Measurements from ENCODE around the gene CCDC122.
"Not testable (repeated sequence)": the region's sequence is repeated elsewhere in the genome, so short reads cannot be mapped to it uniquely, and the experiment has no call there.

The CCDC122 gene

DNA sequence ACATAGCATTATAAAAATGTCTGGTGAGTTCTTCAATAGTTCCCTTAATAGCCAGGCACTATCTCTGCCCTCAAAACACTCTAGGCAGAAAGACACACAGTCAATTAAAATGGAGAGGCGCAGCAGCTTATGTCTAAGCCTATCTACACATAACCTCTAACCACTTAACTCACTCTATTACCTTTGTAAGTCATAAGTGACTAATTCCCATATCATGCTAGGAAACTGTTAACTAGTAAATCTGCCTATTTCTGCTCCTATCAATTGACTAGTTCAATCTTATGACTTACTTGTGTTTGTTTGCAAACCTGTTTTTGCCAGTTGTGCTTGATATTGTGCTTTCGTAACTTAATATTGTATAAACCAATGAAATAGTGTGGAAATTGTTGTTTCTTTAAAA, 3.2 kb downstream of the CCDC122 start:
- DNase-seq (ENCODE audit: low spot score): peak; percentile 22

DNA sequence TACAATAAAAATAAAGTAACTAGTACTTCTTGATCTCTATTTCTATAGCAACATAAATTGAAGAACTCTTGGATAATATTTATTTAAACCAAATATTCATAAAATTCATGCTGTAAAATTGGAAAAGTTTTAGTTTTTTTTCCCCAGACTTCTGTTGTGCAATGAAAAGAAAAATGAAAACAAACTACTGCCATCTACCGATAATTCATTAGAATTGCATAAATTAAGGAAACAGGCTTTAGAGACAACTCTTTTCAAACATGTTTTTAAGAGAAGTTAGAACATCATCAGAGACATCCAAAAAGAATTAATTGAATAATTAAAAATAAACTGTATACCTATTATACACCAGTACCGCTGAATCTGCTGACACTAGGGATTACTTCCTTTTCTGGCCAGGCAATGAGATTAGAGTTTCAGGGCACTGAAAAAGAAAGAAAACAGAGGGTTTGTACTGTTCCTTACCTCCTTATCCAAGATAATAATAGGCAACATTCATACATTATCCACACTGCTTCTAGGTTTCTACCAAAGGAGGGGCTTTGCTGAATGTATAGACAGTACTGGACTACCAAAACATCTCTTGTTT, 4.9 kb downstream of the CCDC122 start:
- peak; percentile 71 for DNase-seq (ENCODE audit: low spot score)

DNA sequence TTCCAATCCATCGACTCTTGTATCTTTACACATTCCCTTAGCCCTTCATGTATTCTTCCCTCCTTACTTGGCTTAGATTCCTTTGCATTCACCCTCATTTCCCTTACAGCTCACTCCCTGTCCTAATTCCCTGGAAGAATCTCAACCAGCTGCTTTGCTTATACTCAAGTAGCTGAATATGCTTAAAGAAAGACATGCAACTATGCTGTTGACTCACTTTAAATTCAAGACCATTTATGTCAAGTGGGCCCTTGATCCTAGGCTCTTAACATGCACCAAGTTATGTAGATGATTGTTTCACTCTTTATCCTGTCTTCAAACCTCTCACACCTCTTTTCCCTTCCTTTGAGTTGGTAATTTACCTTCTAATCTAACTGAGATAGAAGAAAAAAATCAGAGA, 7.4 kb downstream of the CCDC122 start:
- DNase-seq (ENCODE audit: low spot score): no peak

DNA sequence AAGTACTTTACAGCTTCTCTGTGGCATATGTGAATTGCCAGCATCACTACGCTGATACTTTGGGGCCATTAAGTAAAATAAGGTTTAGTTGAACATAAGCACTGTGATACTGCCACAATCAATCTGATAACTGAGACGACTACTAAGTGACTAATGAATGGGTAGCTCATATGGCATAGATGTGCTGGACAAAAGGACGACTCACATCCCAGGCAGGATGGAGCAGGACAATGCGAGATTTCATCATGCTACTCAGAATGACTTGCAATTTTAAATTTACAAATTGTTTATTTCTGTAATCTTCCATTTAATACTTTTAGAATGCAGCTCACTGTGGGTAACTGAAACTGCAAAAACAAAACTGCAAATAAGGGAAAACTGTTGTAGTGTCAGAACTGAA, 13.6 kb downstream of the CCDC122 start:
- peak; percentile 84 for DNase-seq (ENCODE audit: low spot score)

DNA sequence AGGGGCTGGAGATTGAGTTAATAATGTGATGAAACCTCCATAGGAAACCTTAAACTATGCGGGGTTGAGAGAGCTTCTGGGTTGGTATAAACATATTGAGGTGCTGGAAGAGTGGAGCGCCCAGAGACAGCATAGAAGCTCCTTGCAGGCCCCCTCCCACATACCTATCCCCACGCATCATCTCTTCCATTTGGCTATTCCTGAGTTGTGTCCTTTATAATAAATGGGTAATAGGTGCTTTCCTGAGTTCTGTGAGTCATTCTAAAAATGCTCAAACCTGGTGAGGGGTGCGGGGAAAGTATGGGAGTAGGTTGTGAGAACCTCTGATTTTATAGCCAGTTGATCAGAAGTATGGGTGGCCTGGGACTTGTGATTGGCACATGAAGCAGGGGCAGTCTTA, 14.6 kb downstream of the CCDC122 start:
- no peak for DNase-seq (ENCODE audit: low spot score)

DNA sequence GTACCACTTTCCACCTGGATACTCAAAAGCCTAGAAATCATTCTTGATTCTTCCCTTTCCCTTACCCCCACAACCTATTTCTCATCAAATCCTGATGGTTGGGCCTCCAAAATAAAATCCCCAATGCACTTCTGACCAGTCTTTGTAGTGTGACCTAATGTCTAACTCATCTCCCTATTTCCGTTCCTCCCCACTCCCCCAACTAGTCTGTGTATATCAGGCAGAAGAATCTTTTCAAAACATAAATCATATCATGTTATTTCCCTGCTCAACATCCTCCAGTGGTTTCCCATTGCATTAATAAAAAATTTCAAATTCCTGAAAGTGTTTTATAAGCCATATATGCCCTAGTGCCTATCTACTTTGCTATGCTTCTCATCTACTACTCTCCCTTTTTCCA, 17.7 kb downstream of the CCDC122 start:
- no peak for DNase-seq (ENCODE audit: low spot score)

DNA sequence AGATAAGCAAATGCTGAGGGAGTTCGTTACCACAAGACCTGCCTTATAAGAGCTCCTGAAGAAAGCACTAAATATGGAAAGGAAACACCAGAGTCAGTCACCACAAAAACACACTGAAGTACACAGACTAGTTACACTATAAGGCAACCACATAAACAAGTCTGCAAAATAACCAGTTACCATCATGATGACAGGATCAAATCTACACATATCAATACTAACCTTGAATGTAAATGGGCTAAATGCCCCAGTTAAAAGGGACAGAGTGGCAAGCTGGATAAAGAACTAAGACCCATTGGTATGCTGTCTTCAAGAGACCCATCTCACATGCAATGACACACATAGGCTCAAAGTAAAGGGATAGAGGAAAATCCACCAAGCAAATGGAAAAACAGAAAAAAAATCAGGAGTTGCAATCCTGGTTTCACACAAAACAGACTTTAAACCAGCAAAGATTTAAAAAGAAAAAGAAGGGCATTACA, 26.6 kb downstream of the CCDC122 start:
- no peak for DNase-seq (ENCODE audit: low spot score)

DNA sequence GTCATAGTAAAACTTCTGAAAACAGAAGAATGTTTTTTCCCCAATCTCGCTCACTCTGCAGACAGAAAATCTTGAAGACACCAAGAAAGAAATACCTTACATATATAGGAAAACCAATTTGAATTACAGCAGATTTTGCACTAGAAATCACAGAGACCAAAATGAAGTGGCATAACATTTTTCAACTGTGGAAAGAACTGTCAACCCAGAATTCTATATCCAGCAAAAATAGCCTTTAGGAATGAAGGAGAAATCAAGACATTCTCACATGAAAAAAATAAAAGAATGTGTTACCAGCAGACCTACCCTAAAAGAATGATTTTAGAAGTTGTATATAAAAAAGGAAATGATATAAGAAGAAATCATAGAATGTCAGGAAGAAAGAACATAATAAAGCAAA, 28.7 kb downstream of the CCDC122 start:
- DNase-seq (ENCODE audit: low spot score): no peak

DNA sequence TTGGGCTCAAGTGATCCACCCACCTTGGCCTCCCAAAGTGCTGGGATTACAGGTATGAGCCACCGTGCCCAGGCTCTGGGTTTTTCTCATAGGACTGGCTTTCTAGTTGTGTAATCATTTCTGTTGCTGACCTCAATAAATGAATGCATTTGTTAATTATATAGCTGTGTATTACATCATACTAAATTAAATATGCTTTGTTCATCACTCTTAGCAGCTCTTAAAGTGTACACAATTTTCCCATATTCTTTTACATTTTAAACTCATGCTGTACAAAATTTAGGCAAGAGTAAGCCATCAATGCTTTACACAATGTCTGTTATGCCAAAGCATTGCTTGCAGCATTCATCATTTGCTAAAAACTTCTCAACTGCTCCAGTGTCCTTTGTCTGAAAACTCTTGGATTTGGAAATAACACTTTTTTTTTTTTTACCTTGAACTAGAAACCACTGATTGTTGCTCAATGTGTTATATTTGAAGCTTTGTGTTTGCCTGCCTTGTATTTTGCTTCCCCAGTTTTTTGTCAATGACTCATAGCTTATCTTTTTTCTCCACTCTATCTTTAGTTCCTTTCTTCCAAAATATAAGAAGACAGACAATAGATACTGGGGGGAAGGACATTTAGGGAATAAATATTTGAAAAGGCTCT, 31.4 kb downstream of the CCDC122 start:
- no peak for DNase-seq (ENCODE audit: low spot score)

DNA sequence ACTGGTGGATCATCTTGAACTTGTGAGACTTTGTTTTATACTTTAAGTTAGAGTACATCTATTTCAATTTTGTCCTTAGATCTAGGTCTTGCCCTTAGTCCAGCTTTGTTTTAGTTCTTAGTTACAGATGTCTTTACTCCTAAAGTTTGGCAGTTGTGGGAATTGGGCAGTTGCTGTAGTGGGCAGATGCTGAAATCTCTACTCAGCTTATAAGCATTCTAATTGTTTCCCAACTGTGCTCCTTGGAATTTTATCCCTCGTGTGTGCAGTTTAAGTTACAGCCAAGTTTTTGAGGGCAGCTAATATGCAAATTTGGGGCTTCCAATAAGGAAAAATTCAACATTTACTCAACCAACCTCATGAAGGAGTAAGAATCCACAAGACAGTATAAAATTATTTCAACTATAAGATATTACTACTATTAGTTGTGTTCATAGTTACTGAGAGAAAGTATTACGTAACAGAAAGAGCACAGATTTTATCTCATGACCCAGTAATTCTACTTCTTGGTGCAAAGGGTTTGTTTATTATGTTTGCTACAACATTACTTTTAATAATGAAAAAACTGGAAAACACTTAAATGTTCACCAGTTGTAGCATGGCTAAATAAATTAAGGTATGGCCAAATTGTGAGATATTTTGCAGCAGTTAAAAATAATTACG, 32.9 kb downstream of the CCDC122 start:
- DNase-seq (ENCODE audit: low spot score): no peak

DNA sequence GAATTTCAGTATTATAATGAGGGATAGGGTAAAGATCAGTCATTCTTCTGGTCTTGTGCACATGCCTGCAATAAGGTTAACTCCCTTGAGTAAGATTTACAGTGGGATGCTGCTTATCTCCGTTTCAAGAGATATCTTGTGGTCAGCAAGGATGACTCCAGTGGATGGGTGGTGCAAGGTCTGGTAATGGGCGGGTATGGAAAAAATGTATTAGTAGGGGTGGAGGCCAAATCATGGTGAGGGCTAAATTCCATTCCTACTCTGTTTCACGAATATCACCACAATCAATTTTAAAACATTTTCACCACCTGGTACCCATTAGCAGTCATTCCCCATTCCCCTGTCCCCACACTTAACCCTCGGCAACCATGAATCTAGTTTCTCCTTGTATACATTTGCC, 40.6 kb downstream of the CCDC122 start:
- DNase-seq (ENCODE audit: low spot score): no peak

DNA sequence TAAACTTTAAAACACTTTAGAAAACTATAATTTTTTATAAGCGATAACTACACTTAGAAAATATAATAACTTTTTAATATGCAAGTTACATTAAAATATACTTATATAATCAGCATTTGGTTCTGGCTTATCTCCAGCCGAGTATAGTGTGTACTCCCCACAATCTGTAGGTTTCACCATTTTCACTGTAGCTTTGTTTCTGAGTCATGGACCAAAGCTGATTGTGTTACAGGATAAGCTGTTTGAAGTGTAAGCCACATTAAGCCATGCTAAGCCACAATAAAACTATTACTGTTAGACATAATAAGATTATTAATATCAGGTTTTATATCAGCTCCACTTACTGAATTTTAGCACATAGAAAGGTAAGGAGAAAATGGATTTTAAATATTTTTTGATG, 43.8 kb downstream of the CCDC122 start:
- DNase-seq (ENCODE audit: low spot score): no peak

DNA sequence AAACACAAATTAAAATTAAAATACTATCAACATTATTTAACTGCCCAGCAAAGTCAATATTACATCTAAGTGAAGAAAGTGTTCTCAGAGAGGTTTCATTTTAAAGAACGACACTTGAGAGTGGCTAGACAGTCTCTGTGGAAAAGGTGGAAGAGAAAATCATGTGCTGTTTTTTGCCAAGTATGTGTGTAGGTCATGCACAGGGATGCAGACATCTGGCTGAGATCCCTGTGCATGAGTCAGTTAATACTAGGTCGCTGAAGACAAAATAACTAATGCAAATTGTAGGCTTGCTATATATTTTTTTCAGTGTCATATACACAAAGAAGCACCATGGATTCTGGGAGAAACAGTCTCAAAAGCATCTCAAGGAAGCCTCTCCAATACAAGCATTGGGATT, 48.5 kb downstream of the CCDC122 start:
- no peak for DNase-seq (ENCODE audit: low spot score)

DNA sequence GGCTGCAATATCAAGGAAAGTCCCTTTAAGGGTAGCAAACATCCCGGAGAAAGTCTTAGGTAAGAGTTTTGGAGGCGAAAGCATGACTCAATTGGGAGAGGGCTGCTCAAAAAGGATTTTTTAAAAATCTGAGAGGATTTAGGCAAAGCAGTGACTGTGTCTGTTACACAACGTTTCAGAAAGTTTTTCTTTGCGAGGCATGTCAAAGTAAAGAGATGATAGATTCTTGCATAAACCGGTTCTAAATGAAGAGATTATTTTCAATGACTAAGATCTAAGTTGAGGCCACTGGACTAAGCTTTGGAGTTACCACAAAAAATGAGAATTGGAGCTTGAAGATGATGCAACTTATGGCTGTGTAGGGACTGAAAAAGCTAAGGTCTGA, 49.1 kb downstream of the CCDC122 start:
- DNase-seq (ENCODE audit: low spot score): no peak

DNA sequence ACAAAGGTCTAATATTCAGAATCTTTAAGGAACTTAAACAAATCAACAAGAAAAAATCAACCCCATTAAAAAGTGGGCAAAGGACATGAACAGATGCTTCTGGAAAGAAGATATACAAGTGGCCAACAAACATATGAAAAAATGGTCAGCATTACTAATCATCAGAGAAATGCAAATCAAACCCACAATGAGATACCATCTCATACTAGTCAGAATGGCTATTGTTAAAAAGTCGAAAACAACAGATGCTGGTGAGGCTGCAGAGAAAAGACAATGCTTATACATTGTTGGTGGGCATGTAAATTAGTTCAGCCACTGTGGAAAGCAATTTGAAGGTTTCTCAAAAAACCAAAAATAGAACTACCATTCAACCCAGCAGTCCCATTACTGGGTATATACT, 54.9 kb downstream of the CCDC122 start:
- DNase-seq (ENCODE audit: low spot score): not testable (repeated sequence)

DNA sequence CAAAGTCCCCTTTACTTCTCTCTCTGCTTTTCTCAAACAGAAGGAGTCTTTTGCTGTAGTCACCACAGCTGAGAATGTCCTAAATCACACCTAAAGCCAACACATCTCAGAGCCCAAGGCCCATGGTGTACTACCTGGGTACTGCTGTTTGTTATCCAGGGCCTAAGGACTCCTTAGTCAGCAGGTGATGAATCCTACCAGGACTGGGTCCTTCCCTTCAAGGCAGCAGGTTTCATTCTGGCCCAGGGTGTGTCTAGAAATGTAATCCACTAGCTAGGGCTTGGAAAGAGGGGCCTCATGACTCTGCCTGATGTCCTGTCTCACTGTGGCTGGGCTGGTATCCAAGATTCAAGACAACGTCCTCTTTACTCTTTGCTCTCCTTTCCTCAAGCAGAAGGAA, 56.6 kb downstream of the CCDC122 start:
- DNase-seq (ENCODE audit: low spot score): no peak

DNA sequence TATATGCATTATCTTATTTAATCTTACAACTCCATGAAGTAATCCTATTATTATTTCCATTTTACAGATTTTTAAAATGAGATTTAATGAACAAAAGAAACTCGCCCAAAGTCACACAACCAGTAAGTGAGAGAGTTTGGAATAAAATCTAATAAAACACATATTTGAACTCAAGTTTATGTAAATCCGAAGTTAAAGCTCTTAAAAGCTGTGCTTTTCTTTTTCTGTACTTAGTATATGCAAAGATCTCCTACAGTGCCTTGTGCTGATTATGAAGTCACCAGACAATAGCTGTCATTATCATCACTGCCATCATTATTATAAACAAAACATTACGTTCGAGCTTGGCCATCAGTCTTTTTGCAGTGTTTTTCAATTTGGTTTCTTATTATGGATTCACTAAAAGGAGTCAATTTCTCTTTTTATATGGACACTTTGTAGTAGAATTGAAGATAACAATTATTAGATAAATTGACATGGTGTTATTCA, 63.1 kb downstream of the CCDC122 start:
- no peak for DNase-seq (ENCODE audit: low spot score)

DNA sequence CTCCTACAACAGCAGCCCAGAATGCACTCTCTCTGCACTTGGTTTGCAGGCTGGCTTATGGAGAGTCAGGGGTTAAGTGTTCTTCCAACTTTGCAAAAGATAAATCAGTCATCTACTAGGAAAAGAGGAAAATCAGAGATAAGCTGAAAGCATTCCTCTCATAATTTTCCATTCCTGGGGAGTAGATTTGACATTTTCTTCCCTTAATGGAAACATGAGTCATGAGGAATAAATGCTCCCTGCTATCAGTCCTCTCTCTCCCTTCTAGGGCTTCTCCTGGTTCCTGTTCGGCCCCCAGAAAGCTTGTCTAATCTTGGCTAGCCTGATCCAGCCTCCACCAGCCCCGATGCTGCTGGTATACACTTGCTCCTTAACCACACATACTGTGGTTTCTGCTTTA, 64.3 kb downstream of the CCDC122 start:
- no peak for DNase-seq (ENCODE audit: low spot score)

DNA sequence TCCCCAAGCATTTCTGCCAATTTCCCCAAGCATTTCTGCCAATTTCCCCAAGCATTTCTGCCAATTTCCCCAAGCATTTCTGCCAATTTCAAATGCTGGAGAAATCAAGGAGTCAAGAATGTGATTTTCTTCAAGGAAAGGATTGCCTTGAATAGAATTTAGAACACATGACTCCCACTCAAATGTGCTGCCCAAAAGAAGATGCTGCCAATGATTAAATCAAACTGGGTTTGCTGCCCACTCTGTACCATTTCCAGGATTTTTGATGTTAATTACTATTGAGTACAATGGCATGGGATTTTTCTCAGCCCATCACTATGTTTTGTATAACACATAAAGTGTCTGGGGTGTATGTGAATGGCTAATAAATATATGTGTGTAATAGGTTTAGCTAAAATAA, 70.9 kb downstream of the CCDC122 start:
- no peak for DNase-seq (ENCODE audit: low spot score)

DNA sequence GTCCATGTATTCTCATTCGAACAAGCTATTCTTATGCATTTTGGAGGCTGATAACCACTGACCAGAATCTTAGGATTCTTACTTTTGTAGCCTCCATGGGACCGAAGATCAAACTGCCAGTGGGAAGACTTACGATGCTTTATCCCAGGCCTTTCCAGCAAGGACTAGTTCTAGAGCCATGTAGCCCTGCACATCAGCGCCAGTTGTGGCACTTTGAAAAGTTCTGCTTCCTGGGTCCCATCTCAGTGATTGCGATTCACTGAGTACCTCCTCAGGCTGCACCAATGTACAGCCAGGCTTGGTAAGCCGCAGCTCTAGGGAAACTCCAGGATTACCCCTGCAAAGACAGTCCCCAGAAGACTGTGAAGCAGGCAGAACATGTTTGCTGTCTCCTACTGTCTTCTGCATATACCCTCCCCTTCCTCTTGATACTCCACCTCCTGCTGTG, 73.8 kb downstream of the CCDC122 start:
- peak; percentile 4 for DNase-seq (ENCODE audit: low spot score)

DNA sequence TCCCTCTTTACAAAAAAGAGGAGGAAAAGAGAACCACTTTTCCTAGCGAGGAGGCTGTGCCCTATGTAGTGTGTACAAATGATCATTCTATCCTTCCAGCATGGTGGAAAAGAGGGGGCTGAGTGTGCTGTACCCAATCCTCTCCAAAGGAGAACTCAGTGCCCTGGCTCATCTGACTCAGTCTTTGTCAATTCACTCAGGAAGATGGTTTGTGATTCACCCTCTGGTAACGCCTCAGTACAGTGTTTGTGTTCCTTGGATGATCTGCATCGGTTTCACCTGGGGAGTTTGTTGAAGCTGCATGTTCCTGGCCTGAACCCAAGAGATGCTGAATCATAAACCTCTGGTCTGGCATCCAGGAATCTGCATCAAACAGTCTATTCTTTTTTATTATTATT, 74.5 kb downstream of the CCDC122 start:
- DNase-seq (ENCODE audit: low spot score): peak; percentile 83

DNA sequence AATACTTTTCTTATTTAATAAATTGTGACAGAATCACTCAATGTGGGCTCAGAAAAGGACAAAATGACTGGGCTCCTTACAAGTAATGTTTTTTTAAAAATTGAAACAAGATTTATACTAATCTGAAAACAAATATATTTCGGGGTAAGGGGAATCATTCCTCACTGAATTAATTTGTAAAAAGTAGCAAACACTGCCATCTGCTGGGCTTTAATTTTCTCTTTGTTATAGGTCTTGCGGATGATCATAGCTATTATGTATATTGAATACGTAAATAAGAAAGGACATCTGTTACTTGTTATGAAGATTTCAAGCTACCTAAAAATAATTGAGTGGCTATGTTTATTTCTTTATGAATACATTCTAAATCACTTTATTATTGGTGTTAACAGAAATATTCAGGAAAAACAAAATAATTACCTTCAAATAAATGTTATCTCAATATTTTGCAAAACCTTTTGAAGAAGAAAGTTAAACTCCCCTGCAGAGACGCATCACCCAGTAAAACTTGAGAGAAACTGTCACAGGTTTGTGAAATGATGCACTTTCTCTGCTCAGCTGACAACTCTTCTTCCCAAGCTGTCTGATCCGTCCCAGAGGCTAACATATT, 75.0 kb downstream of the CCDC122 start:
- peak; percentile 70 for DNase-seq (ENCODE audit: low spot score)

DNA sequence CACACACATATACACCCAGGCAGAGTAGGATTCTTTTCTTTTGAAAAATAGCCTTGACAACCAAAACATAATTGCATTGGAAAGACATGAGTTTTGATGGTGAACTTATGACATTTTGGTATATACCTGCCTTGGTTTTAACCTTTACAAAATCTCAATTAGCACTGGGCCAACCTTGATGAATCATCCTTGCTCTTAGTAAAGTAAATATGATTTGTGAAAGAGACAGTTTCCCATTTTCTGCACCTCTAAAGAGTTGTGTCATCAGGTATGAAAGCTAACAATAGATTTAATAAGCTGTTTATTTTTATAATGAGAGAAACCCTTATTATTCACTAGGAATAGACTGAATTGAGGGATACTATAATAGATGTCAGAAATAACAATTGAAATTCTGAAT, 77.0 kb downstream of the CCDC122 start:
- DNase-seq (ENCODE audit: low spot score): no peak

All from RKO (cell line).